B cell (primary cell): ENCODE results near the gene CCDC187.

Experiments used
- CTCF ChIP-seq: fragments of 200-600 bp; IDR thresholded peaks from one replicate; pipeline ENCODE4 v1.8.0; 2022; ENCODE audit warnings: antibody characterized with exemption, mild to moderate bottlenecking
- EZH2 ChIP-seq: IDR thresholded peaks from 2 replicates; pipeline ENCODE4 v1.6.1; 2012; ENCODE audit warnings: borderline replicate concordance, low read depth, mild to moderate bottlenecking, moderate library complexity, low read length; ENCODE audit not compliant: insufficient read depth, poor library complexity, severe bottlenecking

- TF ChIP-seq CTCF, result no peak
- no peak for TF ChIP-seq EZH2
Observed at GRCh38 chr9:136340356-136341041, 36.6 kb upstream of the CCDC187 start.
